ENCODE measurements around the gene PCYT2.
"Not testable (repeated sequence)": the region's sequence is repeated elsewhere in the genome, so short reads cannot be mapped to it uniquely, and the experiment has no call there.

PCYT2 gene

GRCh38 chr17:81918832-81919545, 7.8 kb upstream of the PCYT2 start:
- no peak for DNase-seq
- in situ Hi-C loops (cut with HindIII; ENCODE audit: low pct_ligation_motif_present, low pct_unique_long_range_greater_than_20kb, low sequenced_read_pairs), result no loop called here

GRCh38 chr17:81918333-81918669, 7.1 kb upstream of the PCYT2 start:
- in situ Hi-C loops (cut with HindIII; ENCODE audit: low pct_ligation_motif_present, low pct_unique_long_range_greater_than_20kb, low sequenced_read_pairs); DNase-seq: not testable (repeated sequence)

GRCh38 chr17:81917565-81918332, 6.5 kb upstream of the PCYT2 start, which contains the start of gene SIRT7:
Gene SIRT7, minus strand, starts transcription at chr17:81918176. Its CDS starts 45 bp downstream, at chr17:81918131.
- DNase-seq, result peak; percentile 80
- in situ Hi-C loops (cut with HindIII; ENCODE audit: low pct_ligation_motif_present, low pct_unique_long_range_greater_than_20kb, low sequenced_read_pairs), result no loop called here

GRCh38 chr17:81916234-81917001, 5.2 kb upstream of the PCYT2 start:
- in situ Hi-C loops (cut with HindIII; ENCODE audit: low pct_ligation_motif_present, low pct_unique_long_range_greater_than_20kb, low sequenced_read_pairs), result no loop called here
- DNase-seq, result peak; percentile 81

- in situ Hi-C loops (cut with HindIII; ENCODE audit: low pct_ligation_motif_present, low pct_unique_long_range_greater_than_20kb, low sequenced_read_pairs), result no loop called here
Measured at GRCh38 chr17:81915331-81915730, 4.1 kb upstream of the PCYT2 start.

GRCh38 chr17:81914103-81914850, 3.1 kb upstream of the PCYT2 start:
- in situ Hi-C loops (cut with HindIII; ENCODE audit: low pct_ligation_motif_present, low pct_unique_long_range_greater_than_20kb, low sequenced_read_pairs), result no loop called here
- no peak for DNase-seq

More at GRCh38 chr17:81915331-81915730, 4.1 kb upstream of the PCYT2 start:
- no peak for DNase-seq

GRCh38 chr17:81913394-81914102, 2.3 kb upstream of the PCYT2 start:
- DNase-seq, result no peak
- in situ Hi-C loops (cut with HindIII; ENCODE audit: low pct_ligation_motif_present, low pct_unique_long_range_greater_than_20kb, low sequenced_read_pairs), result no loop called here

GRCh38 chr17:81912441-81913309, 1.5 kb upstream of the PCYT2 start:
- DNase-seq, result no peak
- in situ Hi-C loops (cut with HindIII; ENCODE audit: low pct_ligation_motif_present, low pct_unique_long_range_greater_than_20kb, low sequenced_read_pairs), result no loop called here

GRCh38 chr17:81911969-81912368, 770 bp upstream of the PCYT2 start:
- DNase-seq, result no peak
- in situ Hi-C loops (cut with HindIII; ENCODE audit: low pct_ligation_motif_present, low pct_unique_long_range_greater_than_20kb, low sequenced_read_pairs), result no loop called here

- DNase-seq, result peak; percentile 15
- in situ Hi-C loops (cut with HindIII; ENCODE audit: low pct_ligation_motif_present, low pct_unique_long_range_greater_than_20kb, low sequenced_read_pairs), result no loop called here
Measured at GRCh38 chr17:81910840-81911276, 341 bp downstream of the PCYT2 start.

- in situ Hi-C loops (cut with HindIII; ENCODE audit: low pct_ligation_motif_present, low pct_unique_long_range_greater_than_20kb, low sequenced_read_pairs), result no loop called here
Measured at GRCh38 chr17:81909966-81910839, 996 bp downstream of the PCYT2 start.

GRCh38 chr17:81909231-81909630, 2.0 kb downstream of the PCYT2 start:
- in situ Hi-C loops (cut with HindIII; ENCODE audit: low pct_ligation_motif_present, low pct_unique_long_range_greater_than_20kb, low sequenced_read_pairs), result no loop called here
- no peak for DNase-seq

More at GRCh38 chr17:81909966-81910839, 996 bp downstream of the PCYT2 start:
- DNase-seq, result no peak

GRCh38 chr17:81908793-81909192, 2.4 kb downstream of the PCYT2 start:
- in situ Hi-C loops (cut with HindIII; ENCODE audit: low pct_ligation_motif_present, low pct_unique_long_range_greater_than_20kb, low sequenced_read_pairs), result no loop called here
- no peak for DNase-seq

GRCh38 chr17:81907219-81908145, 3.7 kb downstream of the PCYT2 start:
- in situ Hi-C loops (cut with HindIII; ENCODE audit: low pct_ligation_motif_present, low pct_unique_long_range_greater_than_20kb, low sequenced_read_pairs), result no loop called here

GRCh38 chr17:81906476-81907218, 4.6 kb downstream of the PCYT2 start:
- DNase-seq, result no peak
- in situ Hi-C loops (cut with HindIII; ENCODE audit: low pct_ligation_motif_present, low pct_unique_long_range_greater_than_20kb, low sequenced_read_pairs), result no loop called here

More at GRCh38 chr17:81907219-81908145, 3.7 kb downstream of the PCYT2 start:
- DNase-seq, result no peak
